ENCODE results near the gene SUSD2. TPM values are rescaled to one million over a fixed set of nuclear protein-coding genes. Genes with fewer than 3 reads are reported as not detected.

The SUSD2 gene
- total and polyA plus RNA-seq, 2 of the 4 experiments (the other 2 are of a cell fraction): 0.18 to 1.6 TPM

GRCh38 chr22:24217384-24217783 lies 36.1 kb downstream of the SUSD2 start (continued):
- TF ChIP-seq ELK1 (IDR thresholded peaks at IDR 0.05; ENCODE audit: borderline replicate concordance, low read depth, low read length): no peak

- in situ Hi-C loops (cut with MboI; ENCODE audit: low sequenced_read_pairs): no loop called here
- Histone ChIP-seq H3K9me3 (ENCODE audit: control insufficient read depth, insufficient read depth, low read length) (peaks cover 7% of the 10 kb centered on the region), H2BK5ac (ENCODE audit: low read depth, low read length, poor library complexity, severe bottlenecking) (no peak overlapping the region), H3K4me2 (ENCODE audit: low read depth, low read length) (no peak overlapping the region), H4K91ac (ENCODE audit: insufficient read depth, low read depth, low read length) (no peak overlapping the region), H4K20me1 (ENCODE audit: insufficient read depth, low read length) (no peaks in the 10 kb centered on the region), H3K9me1 (ENCODE audit: insufficient read depth, low read length) (no peaks in the 10 kb centered on the region), H3K56ac (ENCODE audit: extremely low read depth, insufficient read depth, low read length) (no peak overlapping the region), H3K79me1 (ENCODE audit: low read depth in 1 of 2, low read length in 2 of 2) (no peaks in the 10 kb centered on the region), H4K5ac (ENCODE audit: low read depth, low read length) (no peak overlapping the region), H3K27ac (ENCODE audit: insufficient read depth, low read length) (no peak overlapping the region), H3K36me3 (ENCODE audit: control insufficient read depth, insufficient read depth, low read length) (peaks cover 3% of the 10 kb centered on the region; the same call in 1 of the 2 replicates), H3K9ac (ENCODE audit: low read depth, low read length) (no peak overlapping the region), H3K4me3 (ENCODE audit: insufficient read depth, low read depth, low read length) (no peak overlapping the region), H2AK9ac (replicated peaks; ENCODE audit: low read depth, low read length, poor library complexity) (no peak overlapping the region), H2BK20ac (ENCODE audit: low read depth, low read length) (no peak overlapping the region), H3K4ac (ENCODE audit: low read depth, low read length) (no peak overlapping the region), H4K8ac (ENCODE audit: low read depth in 2 of 2, low read length in 2 of 2) (no peak overlapping the region), H3K18ac (ENCODE audit: low read depth, low read length) (no peak overlapping the region), H2AK5ac (ENCODE audit: low read depth, low read length) (no peak overlapping the region), H3K23ac (ENCODE audit: low read depth, low read length) (no peak overlapping the region), H2AFZ (replicated peaks; ENCODE audit: low read length, poor library complexity) (no peak overlapping the region), H3K14ac (replicated peaks; ENCODE audit: low read depth, low read length) (no peak overlapping the region), H2BK15ac (ENCODE audit: low read depth, low read length) (no peak overlapping the region), H2BK120ac (ENCODE audit: low read depth, low read length) (no peak overlapping the region), H3K27me3 (ENCODE audit: control insufficient read depth, insufficient read depth, low read length) (no peaks in the 10 kb centered on the region), H3K4me1 (ENCODE audit: control insufficient read depth, insufficient read depth, low read length) (no peaks in the 10 kb centered on the region)
- dilution Hi-C loops (cut with HindIII; ENCODE audit: low sequenced_read_pairs, unreplicated experiment): no loop called here
- TF ChIP-seq BHLHE40 (IDR thresholded peaks at IDR 0.05; ENCODE audit: low read depth, low read length) (no peak), CHD1 (IDR thresholded peaks at IDR 0.05; ENCODE audit: low read depth, low read length) (no peak), RFX5 (IDR thresholded peaks at IDR 0.05; ENCODE audit: low read depth, low read length) (no peak), MXI1 (IDR thresholded peaks at IDR 0.05; ENCODE audit: borderline replicate concordance, low read depth, low read length) (no peak), MAZ (IDR thresholded peaks at IDR 0.05; ENCODE audit: borderline replicate concordance, low read depth, low read length) (no peak), ELK1 (IDR thresholded peaks at IDR 0.05; ENCODE audit: borderline replicate concordance, low read depth, low read length) (no peak), SMC3 (IDR thresholded peaks at IDR 0.05; ENCODE audit: low read depth, low read length) (no peak), RAD21 (IDR thresholded peaks at IDR 0.05; ENCODE audit: low read length) (no peak), CTCF (conservative IDR thresholded peaks at IDR 0.05; ENCODE audit: low read depth, low read length) (no peak), NFE2L2 (IDR thresholded peaks at IDR 0.05; ENCODE audit: low read depth, low read length) (no peak), FOS (IDR thresholded peaks at IDR 0.05; ENCODE audit: low read depth, low read length) (no peak), POLR2A (IDR thresholded peaks at IDR 0.05; ENCODE audit: low read depth, low read length) (no peak), MAFK (IDR thresholded peaks at IDR 0.05; ENCODE audit: low read depth, low read length) (no peak)
- no peak for DNase-seq
- no TSS peak for BruUV-seq (replicated peaks)
- ChIA-PET POLR2A (ENCODE audit: unreplicated experiment) (no interaction called here), CTCF (interaction anchor here (0.9 kb wide), 1 partner anchor 30 kb away, joined by 3 read pairs; no protein-coding TSS in a partner anchor)
- intact Hi-C loops (cut with micrococcal nuclease): no loop called here
- 83% methylated on average over 4 of the region's 9 CpGs; no CpG with 5 or more reads in 1 of the 2 experiments for WGBS, 2 experiments (ENCODE audit: extremely low coverage in 2 of 2, insufficient read length in 1 of 2)
- ATAC-seq (ENCODE audit: low read depth): no peak
Measured at GRCh38 chr22:24219750-24220149, 38.5 kb downstream of the SUSD2 start.

Data from IMR-90 (cell line).